Epithelial cell of esophagus (primary cell): ENCODE data around the gene CHST8.

Experiments used
- DNase-seq: peaks from one replicate; pipeline ENCODE4 v3.0.0; 2010; ENCODE audit warnings: low read depth
- H3K4me3 ChIP-seq: 2 replicates; pipeline ENCODE4 v1.5.1; 2011; ENCODE audit warnings: mild to moderate bottlenecking, low read length, control low read depth
- CTCF ChIP-seq: IDR thresholded peaks from 2 replicates; pipeline ENCODE4 v1.5.1; 2011; ENCODE audit warnings: low read depth, mild to moderate bottlenecking, low read length, control low read depth, inconsistent platforms; ENCODE audit not compliant: insufficient read depth; ENCODE audit errors: missing control alignments

CHST8 gene

GRCh38 chr19:33723512-33723911 lies 101.8 kb downstream of the CHST8 start:
- DNase-seq = no peak
- H3K4me3 ChIP-seq = no peak overlapping the region
- no peak for TF ChIP-seq CTCF

GRCh38 chr19:33724021-33724720 lies 102.4 kb downstream of the CHST8 start:
- no peak for DNase-seq
- no peak for TF ChIP-seq CTCF
- H3K4me3 ChIP-seq = no peak overlapping the region

GRCh38 chr19:33724721-33725060 lies 102.9 kb downstream of the CHST8 start:
- no peak for TF ChIP-seq CTCF
- no peak for DNase-seq
- no peak overlapping the region for H3K4me3 ChIP-seq

- TF ChIP-seq CTCF = no peak
- H3K4me3 ChIP-seq = no peak overlapping the region
- no peak for DNase-seq
These were observed 103.8 kb downstream of the CHST8 start for GRCh38 chr19:33725567-33725966.

GRCh38 chr19:33726756-33727155 lies 105.0 kb downstream of the CHST8 start:
- TF ChIP-seq CTCF = no peak
- no peak for DNase-seq
- H3K4me3 ChIP-seq = no peak overlapping the region

GRCh38 chr19:33727331-33727998 lies 105.7 kb downstream of the CHST8 start:
- no peak for DNase-seq
- no peak overlapping the region for H3K4me3 ChIP-seq
- no peak for TF ChIP-seq CTCF

GRCh38 chr19:33728141-33728540 lies 106.4 kb downstream of the CHST8 start:
- H3K4me3 ChIP-seq = no peak overlapping the region
- DNase-seq = no peak
- no peak for TF ChIP-seq CTCF
